Lung (tissue), 12 donors: ENCODE measurements around the gene NUP210. TPM values are rescaled to one million over a fixed set of nuclear protein-coding genes. Genes with fewer than 3 reads are reported as not detected.

Experiments
- ATAC-seq: fragments of 200-7000 bp; cut with Tn5 transposase; one replicate; pipeline ENCODE4 v1.9.1; 2020; ENCODE audit warnings: moderate number of reproducible peaks; ENCODE audit not compliant: insufficient read depth, low FRiP score
- DNase-seq, 3 donors: peaks; one replicate each; pipeline ENCODE4 v3.0.0-alpha.2; 2013 to 2017
- H3K27ac ChIP-seq, 2 donors: one replicate each; pipeline ENCODE4 v1.5.1; 2013; ENCODE audit warnings: mild to moderate bottlenecking in 2 of 2, moderate library complexity in 2 of 2, control low read depth in 1 of 2, inconsistent platforms in 1 of 2, low read depth in 1 of 2, low read length in 1 of 2
- H3K27me3 ChIP-seq, 3 donors: one replicate each; pipeline ENCODE4 v1.5.1; 2013; ENCODE audit warnings: low read length in 2 of 3; ENCODE audit not compliant: control insufficient read depth in 3 of 3, insufficient read depth in 3 of 3
- H3K36me3 ChIP-seq, 4 donors: one replicate each; pipeline ENCODE4 v1.5.1; 2013; ENCODE audit warnings: low read length in 4 of 4, mild to moderate bottlenecking in 1 of 4, moderate library complexity in 1 of 4; ENCODE audit not compliant: control insufficient read depth in 4 of 4, insufficient read depth in 4 of 4
- H3K4me1 ChIP-seq, 5 donors: one replicate each; pipeline ENCODE4 v1.5.1; 2013; ENCODE audit warnings: low read length in 5 of 5, mild to moderate bottlenecking in 2 of 5, moderate library complexity in 1 of 5; ENCODE audit not compliant: control insufficient read depth in 5 of 5, insufficient read depth in 5 of 5
- H3K4me3 ChIP-seq: one replicate; pipeline ENCODE4 v1.5.1; 2013; ENCODE audit warnings: mild to moderate bottlenecking, control low read depth, moderate library complexity
- H3K9ac ChIP-seq, 2 donors: one replicate each; pipeline ENCODE4 v1.5.1; 2013; ENCODE audit warnings: low read length in 2 of 2, control low read depth in 1 of 2; ENCODE audit not compliant: insufficient read depth in 1 of 2
- H3K9me3 ChIP-seq, 4 donors: one replicate each; pipeline ENCODE4 v1.5.1; 2013; ENCODE audit warnings: low read length in 3 of 4, mild to moderate bottlenecking in 1 of 4, moderate library complexity in 1 of 4; ENCODE audit not compliant: control insufficient read depth in 4 of 4, insufficient read depth in 3 of 4
- WGBS, 2 donors: extraction: QIAGEN DNeasy Blood & Tissue Kit; methylation state at CpG; one replicate each; pipeline ENCODE4 v1.1.7; 2013; 5-methylcytosine and 5-hydroxymethylcytosine counted together
- polyA plus RNA-seq, 2 donors: library from polyadenylated mRNA; stranded (reverse); fragments of 200-250 nt; gene quantifications; one replicate each; pipeline ENCODE4 v1.2.1, GENCODE V29; 2013
- total RNA-seq, 2 donors: library from RNA; depleted of rRNA in 1 of 2; stranded (reverse); fragments of >200 nt in 1 of 2; gene quantifications; one replicate each; pipeline ENCODE4 v1.2.1, GENCODE V29; 2014 to 2021
- TF ChIP-seq, protein P1 (sequence below): IDR thresholded peaks from 2 replicates; pipeline ENCODE4 v1.5.1; 2012; ENCODE audit warnings: mild to moderate bottlenecking; ENCODE audit errors: control extremely low read depth, extremely low read depth
- donor health status: control.
- donor health status: control.
- donor health status: Bipolar disorder and iron deficiency.
- donor health status: healthy.
- donor health status: DM: yes; HTN: yes; CAD: no.

Gene NUP210
- total and polyA plus RNA-seq, 4 donors: 5.4 to 20.4 (median 10.5) TPM

DNA sequence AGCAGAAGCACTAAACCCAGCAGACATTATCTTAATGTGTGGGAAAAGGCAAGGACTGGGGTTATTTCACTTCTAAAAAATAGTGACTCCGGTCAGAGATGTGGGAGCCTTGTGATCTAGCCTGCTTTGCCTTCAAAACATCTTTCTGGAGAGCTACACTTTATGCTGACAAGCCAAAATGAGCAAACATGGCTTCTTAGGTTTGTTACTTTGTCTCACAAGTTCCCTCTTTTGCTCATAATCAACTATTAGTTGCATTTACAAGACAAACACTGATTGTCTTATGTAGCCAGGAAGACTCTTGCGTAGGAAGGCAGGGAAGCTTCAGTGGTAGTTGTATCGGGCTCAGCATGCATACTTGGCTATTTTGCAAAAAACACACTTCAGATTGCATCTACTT is 129.2 kb downstream of the NUP210 start:
- no peak overlapping the region for H3K9ac ChIP-seq
- peaks cover 0 to 4% (median 2%) of the 10 kb centered on the region in 4 donors for H3K9me3 ChIP-seq
- H3K4me1 ChIP-seq: no peaks in the 10 kb centered on the region
- peaks cover 0 to 4% (median 2%) of the 10 kb centered on the region in 3 donors for H3K27me3 ChIP-seq
- no peak overlapping the region for H3K27ac ChIP-seq
- TF ChIP-seq, protein P1, sequence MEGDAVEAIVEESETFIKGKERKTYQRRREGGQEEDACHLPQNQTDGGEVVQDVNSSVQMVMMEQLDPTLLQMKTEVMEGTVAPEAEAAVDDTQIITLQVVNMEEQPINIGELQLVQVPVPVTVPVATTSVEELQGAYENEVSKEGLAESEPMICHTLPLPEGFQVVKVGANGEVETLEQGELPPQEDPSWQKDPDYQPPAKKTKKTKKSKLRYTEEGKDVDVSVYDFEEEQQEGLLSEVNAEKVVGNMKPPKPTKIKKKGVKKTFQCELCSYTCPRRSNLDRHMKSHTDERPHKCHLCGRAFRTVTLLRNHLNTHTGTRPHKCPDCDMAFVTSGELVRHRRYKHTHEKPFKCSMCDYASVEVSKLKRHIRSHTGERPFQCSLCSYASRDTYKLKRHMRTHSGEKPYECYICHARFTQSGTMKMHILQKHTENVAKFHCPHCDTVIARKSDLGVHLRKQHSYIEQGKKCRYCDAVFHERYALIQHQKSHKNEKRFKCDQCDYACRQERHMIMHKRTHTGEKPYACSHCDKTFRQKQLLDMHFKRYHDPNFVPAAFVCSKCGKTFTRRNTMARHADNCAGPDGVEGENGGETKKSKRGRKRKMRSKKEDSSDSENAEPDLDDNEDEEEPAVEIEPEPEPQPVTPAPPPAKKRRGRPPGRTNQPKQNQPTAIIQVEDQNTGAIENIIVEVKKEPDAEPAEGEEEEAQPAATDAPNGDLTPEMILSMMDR: no peak
- 90 to 93% methylated on average over 3 of the region's 3 CpGs for WGBS, 2 donors
- DNase-seq: no peak
- H3K36me3 ChIP-seq: no peaks in the 10 kb centered on the region
- ATAC-seq: no peak
- H3K4me3 ChIP-seq: no peak overlapping the region

DNA sequence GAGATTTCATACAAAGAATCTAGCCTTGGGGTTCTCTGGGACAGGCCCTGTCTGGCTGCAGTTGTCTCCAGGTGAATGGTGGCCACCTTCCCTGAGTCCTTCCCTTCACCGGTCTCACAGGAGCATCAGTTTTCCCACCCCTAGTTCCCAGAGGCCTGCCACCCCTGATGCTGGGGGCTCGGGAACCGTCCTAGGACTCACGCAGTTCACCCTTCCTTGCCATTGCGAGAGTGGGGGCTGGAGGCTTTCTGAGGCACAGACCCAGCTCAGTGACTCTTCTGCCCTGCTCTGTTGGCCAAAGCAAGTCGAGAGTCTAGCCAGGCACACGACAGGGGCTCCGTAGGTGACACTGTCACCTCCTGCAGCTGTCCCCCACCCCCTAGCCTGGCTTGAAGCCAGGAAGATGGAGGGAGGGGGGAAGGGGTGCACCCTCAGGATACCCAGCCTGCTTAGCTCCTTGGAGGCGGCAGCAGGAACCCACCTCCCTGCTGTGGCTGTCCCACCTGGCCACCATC is 130.3 kb downstream of the NUP210 start:
- Histone ChIP-seq H3K36me3 (no peaks in the 10 kb centered on the region), H3K9me3 (peaks cover 0 to 10% (median 2%) of the 10 kb centered on the region in 4 donors), H3K27ac (no peak overlapping the region), H3K4me3 (no peak overlapping the region), H3K9ac (no peak overlapping the region), H3K27me3 (peaks cover 2 to 6% (median 3%) of the 10 kb centered on the region in 3 donors), H3K4me1 (no peaks in the 10 kb centered on the region)
- 82 to 85% methylated on average over 9 of the region's 9 CpGs for WGBS, 2 donors
- peak in 1 of 3 donors; percentile 2 for DNase-seq
- TF ChIP-seq, protein P1: no peak
- ATAC-seq: no peak

DNA sequence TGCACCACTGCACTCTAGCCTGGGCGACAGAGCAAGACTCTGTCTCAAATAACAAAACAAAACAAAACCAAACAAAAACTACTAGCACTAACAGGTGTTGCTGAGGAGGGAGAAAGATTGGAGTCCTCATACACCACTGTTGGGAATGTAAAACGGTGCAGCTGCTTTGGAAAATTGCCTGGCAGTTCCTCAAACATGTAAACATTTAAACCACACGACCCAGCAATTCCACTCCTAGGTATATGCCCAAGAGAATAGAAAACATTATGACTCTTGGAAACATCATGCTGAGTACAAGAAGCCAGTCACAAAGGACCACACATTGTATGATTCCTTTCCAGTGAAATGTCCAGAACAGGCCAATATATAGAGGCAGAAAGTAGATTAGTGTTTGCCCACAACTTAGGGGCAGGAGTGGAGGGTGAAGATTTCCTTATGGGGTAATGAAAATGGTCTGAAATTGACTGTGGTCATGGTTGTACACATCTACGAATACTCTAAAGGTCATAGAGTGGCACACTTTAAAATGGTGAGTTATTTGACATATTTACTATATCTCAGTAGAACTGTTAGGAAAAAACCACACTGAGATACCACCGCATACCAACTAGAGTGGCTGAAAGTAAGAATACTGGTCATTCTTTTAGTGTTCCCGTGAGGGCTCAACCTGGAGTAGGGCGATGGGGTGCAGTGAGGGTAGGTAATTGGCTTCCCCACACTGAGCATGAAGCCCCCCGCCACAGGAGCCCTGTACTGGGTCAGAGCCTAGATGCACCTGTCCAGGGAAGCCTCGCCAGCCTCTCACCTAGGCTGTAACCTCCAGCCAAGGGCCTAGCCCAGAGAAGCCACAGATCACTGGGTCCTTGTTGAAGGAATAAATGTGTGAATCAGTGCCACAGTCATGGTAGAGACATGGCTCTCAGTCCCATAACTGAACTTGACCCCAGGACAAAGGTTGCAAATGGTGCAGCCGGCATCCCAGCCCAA is 131.1 kb downstream of the NUP210 start:
- Histone ChIP-seq H3K27ac (no peak overlapping the region), H3K9me3 (peaks cover 2 to 15% (median 5%) of the 10 kb centered on the region in 4 donors), H3K4me3 (no peak overlapping the region), H3K36me3 (no peaks in the 10 kb centered on the region), H3K27me3 (peaks cover 6 to 14% (median 10%) of the 10 kb centered on the region in 3 donors), H3K4me1 (no peaks in the 10 kb centered on the region), H3K9ac (no peak overlapping the region)
- ATAC-seq: no peak
- 77 to 89% methylated on average over 10 of the region's 10 CpGs for WGBS, 2 donors
- TF ChIP-seq, protein P1: no peak
- DNase-seq: peak in 1 of 3 donors; percentile 4
